GM23248 (cell line): ENCODE measurements around the gene FOXRED1. TPM values are rescaled to one million over a fixed set of nuclear protein-coding genes. Genes with fewer than 3 reads are reported as not detected.

ENCODE experiments used
- DNase-seq: peaks from one replicate; pipeline ENCODE4 v3.0.0-alpha.2; 2015
- H2AFZ ChIP-seq: fragments of 200-600 bp; sonication (generic); 2 replicates; pipeline ENCODE4 v1.6.1; 2016; ENCODE audit warnings: antibody characterized with exemption
- H3F3A ChIP-seq: fragments of 200-600 bp; sonication (generic); 2 replicates; pipeline ENCODE4 v1.6.1; 2016; ENCODE audit warnings: mild to moderate bottlenecking, antibody characterized with exemption, mixed run types; ENCODE audit not compliant: insufficient read depth
- H3K27ac ChIP-seq: fragments of 200-600 bp; sonication (generic); 2 replicates; pipeline ENCODE4 v1.5.1; 2016; ENCODE audit warnings: mild to moderate bottlenecking
- H3K27me3 ChIP-seq: fragments of 200-600 bp; sonication (generic); replicated peaks from 2 replicates; pipeline ENCODE4 v1.6.1; 2016; ENCODE audit warnings: mild to moderate bottlenecking; ENCODE audit not compliant: insufficient read depth
- H3K36me3 ChIP-seq: fragments of 200-600 bp; sonication (generic); 2 replicates; pipeline ENCODE4 v1.6.1; 2016; ENCODE audit warnings: low read depth, mild to moderate bottlenecking
- H3K4me1 ChIP-seq: fragments of 200-600 bp; sonication (generic); 2 replicates; pipeline ENCODE4 v1.6.1; 2016; ENCODE audit warnings: mild to moderate bottlenecking; ENCODE audit not compliant: insufficient read depth
- H3K4me2 ChIP-seq: fragments of 200-600 bp; sonication (generic); one replicate; pipeline ENCODE4 v1.6.1; 2016; ENCODE audit warnings: mild to moderate bottlenecking; ENCODE audit not compliant: unreplicated experiment
- H3K4me3 ChIP-seq: fragments of 200-600 bp; sonication (generic); 2 replicates; pipeline ENCODE4 v1.5.1; 2016; ENCODE audit warnings: mild to moderate bottlenecking
- H3K79me2 ChIP-seq: fragments of 200-600 bp; sonication (generic); 2 replicates; pipeline ENCODE4 v1.6.1; 2016; ENCODE audit warnings: mild to moderate bottlenecking; ENCODE audit not compliant: insufficient read depth
- H3K9ac ChIP-seq: fragments of 200-600 bp; sonication (generic); 2 replicates; pipeline ENCODE4 v1.6.1; 2016; ENCODE audit warnings: mild to moderate bottlenecking
- H3K9me2 ChIP-seq: fragments of 200-600 bp; sonication (generic); 2 replicates; pipeline ENCODE4 v1.6.1; 2016; ENCODE audit warnings: mixed run types, mild to moderate bottlenecking, moderate library complexity; ENCODE audit not compliant: insufficient read depth
- H3K9me3 ChIP-seq: fragments of 200-600 bp; sonication (generic); one replicate; pipeline ENCODE4 v1.6.1; 2017; ENCODE audit warnings: low read depth
- H4K20me1 ChIP-seq: fragments of 200-600 bp; sonication (generic); 2 replicates; pipeline ENCODE4 v1.6.0; 2016; ENCODE audit not compliant: insufficient read depth
- EZH2 ChIP-seq: fragments of 200-600 bp; sonication (generic); IDR thresholded peaks from 2 replicates; pipeline ENCODE4 v1.6.1; 2018; ENCODE audit warnings: antibody characterized with exemption, mild to moderate bottlenecking; ENCODE audit not compliant: insufficient read depth, poor library complexity, severe bottlenecking
- EZH2phosphoT487 ChIP-seq: fragments of 200-600 bp; sonication (generic); IDR thresholded peaks from 2 replicates; pipeline ENCODE4 v1.6.1; 2018; ENCODE audit warnings: antibody characterized with exemption, moderate library complexity, mild to moderate bottlenecking, low read depth; ENCODE audit not compliant: insufficient read depth
- WGBS, 2 experiments: methylation state at CpG; one replicate each; pipeline ENCODE4 v1.1.6; 2015 to 2017; ENCODE audit warnings: low lambda C conversion rate in 2 of 2, low coverage in 1 of 2; ENCODE audit errors: missing lambda C conversion rate in 2 of 2; 5-methylcytosine and 5-hydroxymethylcytosine counted together
- in situ Hi-C: fragments of 300-500 bp; cut with MboI; formaldehyde crosslinking; loops from 2 replicates; pipeline ENCODE4 v1.15.0; 2020
- polyA plus RNA-seq: library from polyadenylated mRNA; unstranded; fragments of >200 nt; fragmentation: Nextera tagmentation; extraction: Ambion mirVana; gene quantifications from 2 replicates; pipeline ENCODE4 v1.2.1, GENCODE V29; 2016
- total RNA-seq: library from RNA; depleted of rRNA; stranded (reverse); fragments of >200 nt; shearing (Covaris generic); gene quantifications from 2 replicates; pipeline ENCODE4 v1.2.3, GENCODE V29; 2014

FOXRED1 gene
- total and polyA plus RNA-seq, 2 experiments from 2014 or later: 9.0 to 14.1 TPM

GRCh38 chr11:126282361-126282735, 13.4 kb downstream of the FOXRED1 start:
- Histone ChIP-seq H3K9ac (peak overlapping the region; percentile 88), H4K20me1 (peaks cover 10% of the 10 kb centered on the region; the same call in 1 of the 2 replicates), H3K9me2 (no peaks in the 10 kb centered on the region), H3K36me3 (no peaks in the 10 kb centered on the region), H2AFZ (peak overlapping the region; percentile 93), H3K4me2 (peak overlapping the region; percentile 79), H3K4me3 (peak overlapping the region; percentile 85), H3K27me3 (no peaks in the 10 kb centered on the region), H3K79me2 (peaks cover 12% of the 10 kb centered on the region), H3F3A (peaks cover 30% of the 10 kb centered on the region), H3K9me3 (no peaks in the 10 kb centered on the region), H3K4me1 (peaks cover 14% of the 10 kb centered on the region; the same call in 1 of the 2 replicates), H3K27ac (peak overlapping the region; percentile 74)
- in situ Hi-C loops: no loop called here
- TF ChIP-seq EZH2 (no peak), EZH2phosphoT487 (no peak)
- 1% methylated on average over 15 of the region's 15 CpGs for WGBS, 2 experiments
- DNase-seq: peak; percentile 78

DNA sequence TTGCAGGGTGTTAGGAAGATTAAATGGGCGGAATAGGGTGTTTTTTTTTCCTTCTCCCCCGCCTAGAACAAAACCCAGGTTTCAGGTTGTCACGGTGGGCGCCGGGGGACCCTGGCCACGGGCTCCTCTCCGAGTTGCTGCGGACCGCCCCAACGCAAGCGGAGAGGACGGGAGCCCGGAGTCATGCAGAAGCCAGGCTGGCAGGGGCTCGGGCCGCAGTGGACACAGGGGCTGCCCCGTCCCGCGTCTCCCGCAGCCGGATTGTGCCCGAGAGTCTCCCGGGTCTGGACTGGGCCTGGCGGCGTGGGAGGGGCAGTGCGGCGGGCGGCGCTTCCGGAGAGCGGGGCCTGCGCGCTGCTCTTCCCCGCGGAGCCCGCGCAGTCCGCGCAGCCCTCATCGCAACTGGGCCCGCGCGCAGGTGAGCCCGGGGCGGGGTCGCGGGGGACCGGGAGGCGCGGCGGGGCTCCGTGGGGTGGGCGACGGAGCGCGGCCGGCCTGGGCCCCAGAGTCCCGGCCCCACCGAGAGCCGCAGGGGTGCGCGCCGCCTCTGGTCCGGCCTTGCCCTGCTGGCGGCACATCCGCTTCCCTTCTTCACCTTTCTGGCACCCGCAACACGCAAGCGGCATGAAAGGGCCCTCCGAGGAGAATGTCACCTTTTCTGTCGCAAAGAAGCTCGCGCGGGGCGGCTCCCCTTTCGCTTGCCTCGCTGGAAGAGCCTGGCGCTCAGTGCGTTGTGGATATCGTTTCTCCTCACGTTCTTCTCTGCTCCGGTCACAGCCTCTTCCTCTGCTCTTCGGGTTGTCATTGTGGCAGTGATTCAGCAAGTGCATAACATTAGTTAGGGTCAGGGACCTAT, 14.0 kb downstream of the FOXRED1 start, which contains the start of gene TIRAP:
TSS of gene TIRAP (plus strand) at position 358 of the 856 bp plus-strand sequence. CDS start 7,802 bp downstream, outside the sequence.
- in situ Hi-C loops: no loop called here
- Histone ChIP-seq H3K36me3 (no peaks in the 10 kb centered on the region), H3K27me3 (no peaks in the 10 kb centered on the region), H3K27ac (peak within 1 kb of the TSS; percentile 74), H3K9me3 (no peaks in the 10 kb centered on the region), H4K20me1 (peaks cover 10% of the 10 kb centered on the region; the same call in 1 of the 2 replicates), H3K9ac (peak within 1 kb of the TSS; percentile 88), H3K4me3 (peak within 1 kb of the TSS; percentile 85), H3K4me1 (peaks cover 14% of the 10 kb centered on the region; the same call in 1 of the 2 replicates), H2AFZ (peak within 1 kb of the TSS; percentile 93), H3K9me2 (no peaks in the 10 kb centered on the region), H3F3A (peaks cover 30% of the 10 kb centered on the region), H3K79me2 (peaks cover 16% of the 10 kb centered on the region), H3K4me2 (peak within 1 kb of the TSS; percentile 79)
- DNase-seq: peak; percentile 82
- 1 to 2% methylated on average over 52 to 69 of the region's 82 CpGs for WGBS, 2 experiments
- TF ChIP-seq EZH2: no peak
- TF ChIP-seq EZH2phosphoT487: no peak

- Histone ChIP-seq H3K4me1 (peaks cover 14% of the 10 kb centered on the region; the same call in 1 of the 2 replicates), H3K9me3 (no peaks in the 10 kb centered on the region), H3K4me3 (no peak overlapping the region), H3K9me2 (no peaks in the 10 kb centered on the region), H3K79me2 (peaks cover 21% of the 10 kb centered on the region), H3K36me3 (no peaks in the 10 kb centered on the region), H4K20me1 (peaks cover 10% of the 10 kb centered on the region; the same call in 1 of the 2 replicates), H3K4me2 (no peak overlapping the region), H3K9ac (no peak overlapping the region), H3K27me3 (no peaks in the 10 kb centered on the region), H3K27ac (no peak overlapping the region), H2AFZ (no peak overlapping the region), H3F3A (peaks cover 30% of the 10 kb centered on the region)
- in situ Hi-C loops: no loop called here
- peak; percentile 96 for DNase-seq
- no peak for TF ChIP-seq EZH2
- no peak for TF ChIP-seq EZH2phosphoT487
- WGBS, 2 experiments: 23 to 24% methylated on average over 6 of the region's 6 CpGs
Observed at GRCh38 chr11:126284829-126285228, 15.9 kb downstream of the FOXRED1 start.

DNA sequence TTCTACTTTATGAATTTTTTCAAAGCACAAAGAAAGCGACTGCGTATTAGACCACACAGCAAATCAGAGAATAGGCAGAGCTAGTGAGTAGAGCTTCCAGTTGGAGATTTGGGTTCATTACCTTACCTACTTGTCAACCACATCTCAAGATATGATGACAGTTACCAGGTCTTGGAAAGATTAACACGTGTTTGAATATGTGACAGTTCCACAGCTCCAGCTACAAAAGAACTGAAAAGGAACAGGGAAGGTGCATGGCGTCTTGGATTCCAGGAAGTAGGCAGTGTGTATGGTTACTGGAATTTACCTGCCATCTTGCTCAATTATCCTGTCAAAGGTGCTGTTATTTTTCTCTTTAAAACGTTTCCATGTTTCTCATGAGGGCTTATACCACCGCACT, 19.3 kb downstream of the FOXRED1 start:
- Histone ChIP-seq H3K36me3 (peaks cover under 1% of the 10 kb centered on the region; the same call in 1 of the 2 replicates), H2AFZ (no peak overlapping the region), H3K27me3 (no peaks in the 10 kb centered on the region), H3K79me2 (peaks cover 21% of the 10 kb centered on the region), H3K27ac (no peak overlapping the region), H3K4me1 (peaks cover 9% of the 10 kb centered on the region; the same call in 1 of the 2 replicates), H3K9ac (no peak overlapping the region), H3K9me3 (no peaks in the 10 kb centered on the region), H3K9me2 (no peaks in the 10 kb centered on the region), H4K20me1 (peaks cover 10% of the 10 kb centered on the region; the same call in 1 of the 2 replicates), H3K4me2 (no peak overlapping the region), H3K4me3 (no peak overlapping the region), H3F3A (peaks cover 24% of the 10 kb centered on the region)
- 84 to 91% methylated on average over 6 of the region's 6 CpGs for WGBS, 2 experiments
- TF ChIP-seq EZH2phosphoT487 (no peak), EZH2 (no peak)
- in situ Hi-C loops: no loop called here
- no peak for DNase-seq
